ENCODE data around the gene DCUN1D1. TPM values are rescaled to one million over a fixed set of nuclear protein-coding genes. Genes with fewer than 3 reads are reported as not detected.

DCUN1D1 gene
- total and polyA plus RNA-seq, 2 of the 8 experiments (the other 6 are each of a cell fraction or from before 2014, with no cell fraction given), result 6.8 to 70.3 TPM

DNA sequence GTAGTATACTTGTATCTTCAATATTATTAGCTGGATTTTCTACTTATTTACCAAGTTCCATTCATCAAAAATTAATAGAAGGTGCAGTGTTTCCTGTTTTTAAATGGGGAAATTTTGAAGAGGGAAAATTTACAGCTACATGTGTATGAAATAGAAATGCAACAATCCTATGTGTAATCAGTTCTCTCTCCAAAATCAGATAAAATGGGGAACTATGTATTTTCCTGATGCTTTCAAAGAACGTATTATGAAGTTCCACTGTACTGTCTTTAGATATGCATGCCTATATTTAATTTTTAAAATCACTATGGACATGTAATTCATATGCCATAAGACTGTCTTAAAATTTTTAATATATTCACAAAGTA is 43.4 kb downstream of the DCUN1D1 start:
- Histone ChIP-seq H2BK12ac (ENCODE audit: low read depth, low read length) (no peak overlapping the region), H2BK120ac (replicated peaks; ENCODE audit: low read depth, low read length) (no peak overlapping the region), H3K4me2 (ENCODE audit: insufficient read depth in 1 of 2, low read depth in 2 of 2, low read length in 2 of 2) (no peak overlapping the region), H3K27me3 (replicated peaks in 1 of 4; ENCODE audit: control insufficient read depth in 3 of 4, extremely low read depth in 1 of 4, insufficient read depth in 3 of 4, low read length in 3 of 4) (no peaks in the 10 kb centered on the region), H3K56ac (replicated peaks; ENCODE audit: insufficient read length, low read depth, low read length) (no peak overlapping the region), H3K18ac (ENCODE audit: extremely low read depth, low read length) (no peak overlapping the region), H2AFZ (ENCODE audit: low read length) (no peak overlapping the region), H3K23ac (ENCODE audit: insufficient read length) (no peak overlapping the region), H4K8ac (ENCODE audit: extremely low read depth, insufficient read depth, low read length) (no peak overlapping the region), H2BK15ac (ENCODE audit: low read length) (no peak overlapping the region), H4K20me1 (replicated peaks in 1 of 2; ENCODE audit: control insufficient read depth in 1 of 2, insufficient read depth in 2 of 2, low read length in 2 of 2) (no peaks in the 10 kb centered on the region), H3K9me3 (ENCODE audit: insufficient read depth in 2 of 2, low read depth in 1 of 2, low read length in 1 of 2) (no peaks in the 10 kb centered on the region), H3K79me1 (ENCODE audit: low read depth, low read length) (no peaks in the 10 kb centered on the region), H2BK20ac (ENCODE audit: low read length) (no peak overlapping the region), H3K9ac (replicated peaks in 1 of 4; ENCODE audit: extremely low read depth in 1 of 4, low read depth in 3 of 4, low read length in 3 of 4) (no peak overlapping the region), H2BK5ac (ENCODE audit: low read depth, low read length) (no peak overlapping the region), H3K4ac (replicated peaks; ENCODE audit: insufficient read length, low read depth, low read length) (no peak overlapping the region), H2AK5ac (ENCODE audit: low read depth, low read length) (no peak overlapping the region), H4K91ac (replicated peaks; ENCODE audit: insufficient read length, low read length) (no peak overlapping the region), H3K14ac (ENCODE audit: insufficient read length) (no peak overlapping the region), H3K27ac (ENCODE audit: low read depth, low read length) (no peak overlapping the region), H3K36me3 (ENCODE audit: control insufficient read depth in 2 of 4, insufficient read depth in 4 of 4, low read length in 3 of 4) (no peaks in the 10 kb centered on the region; a peak in 1 of 8 replicates), H3K4me1 (replicated peaks in 1 of 4; ENCODE audit: control insufficient read depth in 3 of 4, insufficient read depth in 4 of 4, low read length in 3 of 4) (peaks cover 0 to 4% (median under 1%) of the 10 kb centered on the region in 4 experiments; a peak in 2 of 7 replicates), H3K23me2 (ENCODE audit: low read depth, low read length) (no peaks in the 10 kb centered on the region), H3K4me3 (ENCODE audit: extremely low read depth in 1 of 4, insufficient read depth in 2 of 4, low read depth in 3 of 4, low read length in 4 of 4) (no peak overlapping the region), H3K79me2 (ENCODE audit: control insufficient read depth in 1 of 2, insufficient read depth in 2 of 2, low read length in 2 of 2) (no peaks in the 10 kb centered on the region), H4K5ac (ENCODE audit: insufficient read length, low read depth, low read length) (no peak overlapping the region)
- ChIA-PET POLR2A (ENCODE audit: partially characterized antibody) (interaction anchor here (0.6 kb wide), 1 partner anchor 9 kb away, joined by 3 read pairs; no protein-coding TSS in a partner anchor), CTCF (ENCODE audit: partially characterized antibody) (interaction anchor here (1.2 kb wide), 1 partner anchor 35 kb away, joined by 3 read pairs; no protein-coding TSS in a partner anchor)
- TF ChIP-seq CTBP2 (IDR thresholded peaks at IDR 0.05; ENCODE audit: borderline replicate concordance, insufficient read depth, insufficient read length, low read length) (no peak), CHD1 (IDR thresholded peaks at IDR 0.05; ENCODE audit: low read depth, low read length) (no peak), POU5F1 (IDR thresholded peaks at IDR 0.05; ENCODE audit: low read depth, low read length) (no peak), SIN3A (conservative IDR thresholded peaks at IDR 0.05 in 1 of 2, IDR thresholded peaks at IDR 0.05 in 1 of 2; ENCODE audit: low read depth in 1 of 2, low read length in 2 of 2) (no peak), TAF1 (IDR thresholded peaks at IDR 0.05; ENCODE audit: low read depth, low read length) (no peak), KDM5A (IDR thresholded peaks at IDR 0.05; ENCODE audit: low read length) (no peak), POLR2AphosphoS5 (IDR thresholded peaks at IDR 0.05; ENCODE audit: low read depth, low read length) (no peak), NRF1 (IDR thresholded peaks at IDR 0.05; ENCODE audit: low read depth, low read length) (no peak), EGR1 (IDR thresholded peaks at IDR 0.05; ENCODE audit: borderline replicate concordance, low read depth, low read length) (no peak), CBX5 (IDR thresholded peaks at IDR 0.05; ENCODE audit: low read depth, low read length) (no peak), BCL11A (IDR thresholded peaks at IDR 0.05; ENCODE audit: low read depth in 2 of 2, low read length in 2 of 2) (no peak)
- DNase-seq (ENCODE audit: low read depth in 1 of 2, low spot score in 2 of 2) (no peak), FAIRE-seq (no peak)
- 88% methylated on average over 1 of the region's 1 CpG; no CpG with 5 or more reads in 1 of the 2 experiments for WGBS, 2 experiments (ENCODE audit: extremely low coverage in 1 of 2, insufficient coverage in 1 of 2, insufficient read length in 1 of 2, insufficient replicate concordance in 2 of 2, low coverage in 1 of 2, low lambda C conversion rate in 2 of 2, missing lambda C conversion rate in 1 of 2)
